Measurements from ENCODE around the gene MBD2.

Gene MBD2

GRCh38 chr18:54247511-54248175 is 23.2 kb upstream of the MBD2 start:
- DNase-seq (ENCODE audit: low read depth) = peak; percentile 51
- peak; percentile 1 for TF ChIP-seq CTCF (IDR thresholded peaks at IDR 0.05; ENCODE audit: insufficient read depth, low read depth, low read length, missing control alignments)
- no peak overlapping the region for H3K4me3 ChIP-seq (ENCODE audit: low read length)

DNA sequence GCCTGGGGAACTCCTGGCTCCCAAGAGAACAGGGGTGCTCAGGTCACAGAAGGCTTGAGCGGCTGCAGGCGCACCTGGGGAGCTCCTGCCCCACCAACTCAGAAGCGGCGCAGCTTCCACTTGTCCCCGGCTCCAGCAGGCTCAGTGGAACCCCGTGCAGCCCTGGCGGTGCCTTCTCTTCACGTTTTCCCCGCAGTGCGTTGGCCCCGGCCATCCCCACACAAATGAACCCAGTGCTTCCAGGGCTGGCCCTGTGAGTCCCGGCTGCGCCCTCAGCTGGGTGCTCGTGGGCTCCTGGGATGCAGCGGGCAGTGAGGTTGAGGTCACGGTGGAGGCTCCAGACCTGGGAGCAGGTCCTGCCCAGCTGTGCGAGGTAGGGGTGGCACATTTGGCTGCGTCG is 17.9 kb upstream of the MBD2 start:
- TF ChIP-seq CTCF (IDR thresholded peaks at IDR 0.05; ENCODE audit: insufficient read depth, low read depth, low read length, missing control alignments) = no peak
- no peak overlapping the region for H3K4me3 ChIP-seq (ENCODE audit: low read length)
- no peak for DNase-seq (ENCODE audit: low read depth)

DNA sequence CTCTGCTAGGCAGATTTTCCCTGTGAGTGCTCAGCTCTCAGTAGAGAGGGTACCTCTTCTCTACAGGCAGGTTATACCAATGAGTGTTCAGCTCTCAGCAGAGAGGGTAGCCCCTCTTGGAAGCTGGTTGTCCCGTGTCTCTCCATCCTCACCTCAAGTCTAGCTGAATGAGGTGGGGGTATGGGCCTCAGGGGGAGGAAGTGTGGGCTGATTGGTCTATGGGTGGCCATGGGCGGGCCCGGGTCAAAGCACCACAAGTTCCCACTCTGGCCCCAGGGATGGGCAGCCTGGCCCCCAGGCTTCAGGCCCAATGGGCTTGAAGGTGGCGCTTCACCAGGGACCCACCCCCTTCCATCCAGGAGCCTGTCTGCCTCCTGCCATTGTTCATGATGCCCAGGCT is 17.0 kb upstream of the MBD2 start:
- no peak for DNase-seq (ENCODE audit: low read depth)
- H3K4me3 ChIP-seq (ENCODE audit: low read length) = no peak overlapping the region
- no peak for TF ChIP-seq CTCF (IDR thresholded peaks at IDR 0.05; ENCODE audit: insufficient read depth, low read depth, low read length, missing control alignments)

DNA sequence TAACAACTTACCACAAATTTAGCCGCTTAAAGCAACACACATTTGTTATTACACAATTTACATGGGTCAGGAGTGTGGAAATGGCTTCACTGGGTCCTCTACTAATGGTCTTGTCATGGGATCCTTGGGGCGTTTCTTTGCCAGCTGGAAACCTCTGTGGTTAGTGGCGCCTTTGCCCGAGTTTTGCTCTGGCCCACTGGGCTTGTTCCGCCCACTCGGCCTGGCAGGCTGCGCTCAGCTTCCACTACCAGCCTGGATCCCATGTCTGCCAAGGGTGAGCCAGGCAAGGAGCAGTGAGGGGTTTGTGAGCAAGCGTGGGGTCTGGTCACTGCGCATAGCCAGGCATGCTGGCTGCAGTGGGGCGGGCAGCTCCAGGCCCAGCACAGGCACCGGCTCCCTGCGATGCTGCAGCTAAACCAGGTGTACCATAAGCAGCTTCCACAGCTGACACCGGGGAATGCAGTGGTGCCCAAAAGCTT is 16.2 kb upstream of the MBD2 start:
- no peak overlapping the region for H3K4me3 ChIP-seq (ENCODE audit: low read length)
- no peak for TF ChIP-seq CTCF (IDR thresholded peaks at IDR 0.05; ENCODE audit: insufficient read depth, low read depth, low read length, missing control alignments)
- no peak for DNase-seq (ENCODE audit: low read depth)

DNA sequence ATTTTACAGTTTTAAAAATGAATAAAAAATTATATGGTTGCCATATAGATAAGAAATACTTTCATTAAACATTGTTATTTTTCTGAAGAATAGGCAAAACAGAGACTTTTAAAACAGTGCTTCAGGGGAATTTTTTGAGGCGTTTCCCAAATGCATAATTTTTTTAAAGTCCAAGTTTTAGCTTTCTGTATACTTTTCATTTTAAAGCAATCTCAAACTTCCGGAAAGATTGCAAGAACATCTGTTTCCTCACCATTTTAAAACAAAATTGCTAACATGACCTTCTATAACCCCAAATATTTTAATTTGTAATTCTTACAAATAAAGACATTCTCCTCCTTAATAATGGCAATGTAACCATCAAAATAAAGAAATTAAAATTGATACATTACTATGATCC is 15.1 kb upstream of the MBD2 start:
- DNase-seq (ENCODE audit: low read depth) = no peak
- no peak overlapping the region for H3K4me3 ChIP-seq (ENCODE audit: low read length)
- TF ChIP-seq CTCF (IDR thresholded peaks at IDR 0.05; ENCODE audit: insufficient read depth, low read depth, low read length, missing control alignments) = no peak

DNA sequence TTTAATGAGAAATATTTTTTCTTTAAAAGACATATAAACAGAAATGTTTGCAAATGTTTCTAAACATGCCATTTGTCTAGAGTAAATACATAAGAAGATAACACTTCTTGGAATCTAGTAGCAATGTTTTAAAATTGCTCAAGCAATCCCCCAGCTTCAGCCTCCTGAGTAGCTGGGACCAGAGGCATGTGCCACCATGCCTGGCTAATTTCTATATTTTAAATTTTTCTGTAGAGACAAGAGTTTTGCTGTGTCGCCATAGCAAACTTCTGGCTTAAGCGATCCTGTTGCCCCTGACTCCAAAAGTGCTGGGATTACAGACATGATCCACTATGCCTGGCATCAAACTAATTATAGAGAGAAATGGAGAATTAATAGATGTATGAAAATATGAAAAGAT is 14.6 kb upstream of the MBD2 start:
- no peak for DNase-seq (ENCODE audit: low read depth)
- H3K4me3 ChIP-seq (ENCODE audit: low read length) = no peak overlapping the region
- TF ChIP-seq CTCF (IDR thresholded peaks at IDR 0.05; ENCODE audit: insufficient read depth, low read depth, low read length, missing control alignments) = no peak
